ENCODE results near the gene KDM5B. TPM values are rescaled to one million over a fixed set of nuclear protein-coding genes. Genes with fewer than 3 reads are reported as not detected.
A peak's percentile ranks its signal among the peaks of the same experiment; 100 is the strongest.

KDM5B gene
- total RNA-seq, 4 donors from 2014 or later, result 50.5 to 104 (median 71.7) TPM

GRCh38 chr1:202812176-202813026 lies 4.2 kb upstream of the KDM5B start:
- no peak overlapping the region for H3K27ac ChIP-seq
- no peak for TF ChIP-seq EP300 (IDR thresholded peaks at IDR 0.05; ENCODE audit: low read depth)
- TF ChIP-seq, protein P1, sequence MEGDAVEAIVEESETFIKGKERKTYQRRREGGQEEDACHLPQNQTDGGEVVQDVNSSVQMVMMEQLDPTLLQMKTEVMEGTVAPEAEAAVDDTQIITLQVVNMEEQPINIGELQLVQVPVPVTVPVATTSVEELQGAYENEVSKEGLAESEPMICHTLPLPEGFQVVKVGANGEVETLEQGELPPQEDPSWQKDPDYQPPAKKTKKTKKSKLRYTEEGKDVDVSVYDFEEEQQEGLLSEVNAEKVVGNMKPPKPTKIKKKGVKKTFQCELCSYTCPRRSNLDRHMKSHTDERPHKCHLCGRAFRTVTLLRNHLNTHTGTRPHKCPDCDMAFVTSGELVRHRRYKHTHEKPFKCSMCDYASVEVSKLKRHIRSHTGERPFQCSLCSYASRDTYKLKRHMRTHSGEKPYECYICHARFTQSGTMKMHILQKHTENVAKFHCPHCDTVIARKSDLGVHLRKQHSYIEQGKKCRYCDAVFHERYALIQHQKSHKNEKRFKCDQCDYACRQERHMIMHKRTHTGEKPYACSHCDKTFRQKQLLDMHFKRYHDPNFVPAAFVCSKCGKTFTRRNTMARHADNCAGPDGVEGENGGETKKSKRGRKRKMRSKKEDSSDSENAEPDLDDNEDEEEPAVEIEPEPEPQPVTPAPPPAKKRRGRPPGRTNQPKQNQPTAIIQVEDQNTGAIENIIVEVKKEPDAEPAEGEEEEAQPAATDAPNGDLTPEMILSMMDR (IDR thresholded peaks at IDR 0.05), result no peak
- no peak for TF ChIP-seq POLR2AphosphoS5 (IDR thresholded peaks at IDR 0.05)
- TF ChIP-seq POLR2A (IDR thresholded peaks at IDR 0.05), result no peak
- 61% methylated on average over 9 of the region's 9 CpGs; no CpG with 5 or more reads in 1 of the 2 donors for WGBS, 2 donors (ENCODE audit: low coverage in 1 of 2)
- no peaks in the 10 kb centered on the region for H3K27me3 ChIP-seq
- in situ Hi-C loops (cut with MboI; ENCODE audit: low pct_ligation_motif_present in 1 of 4, low pct_unique_long_range_greater_than_20kb in 1 of 4, low sequenced_read_pairs in 3 of 4), result no loop called here
- no peak overlapping the region for H3K4me3 ChIP-seq
- peak; percentile 56 for DNase-seq
- H3K9me3 ChIP-seq, result no peaks in the 10 kb centered on the region
- H3K36me3 ChIP-seq, result no peaks in the 10 kb centered on the region
- peaks cover 0 to 35% (median 16%) of the 10 kb centered on the region in 4 donors for H3K4me1 ChIP-seq
- intact Hi-C loops (cut with DNase I; ENCODE audit: low total_unique reads), result no loop called here

DNA sequence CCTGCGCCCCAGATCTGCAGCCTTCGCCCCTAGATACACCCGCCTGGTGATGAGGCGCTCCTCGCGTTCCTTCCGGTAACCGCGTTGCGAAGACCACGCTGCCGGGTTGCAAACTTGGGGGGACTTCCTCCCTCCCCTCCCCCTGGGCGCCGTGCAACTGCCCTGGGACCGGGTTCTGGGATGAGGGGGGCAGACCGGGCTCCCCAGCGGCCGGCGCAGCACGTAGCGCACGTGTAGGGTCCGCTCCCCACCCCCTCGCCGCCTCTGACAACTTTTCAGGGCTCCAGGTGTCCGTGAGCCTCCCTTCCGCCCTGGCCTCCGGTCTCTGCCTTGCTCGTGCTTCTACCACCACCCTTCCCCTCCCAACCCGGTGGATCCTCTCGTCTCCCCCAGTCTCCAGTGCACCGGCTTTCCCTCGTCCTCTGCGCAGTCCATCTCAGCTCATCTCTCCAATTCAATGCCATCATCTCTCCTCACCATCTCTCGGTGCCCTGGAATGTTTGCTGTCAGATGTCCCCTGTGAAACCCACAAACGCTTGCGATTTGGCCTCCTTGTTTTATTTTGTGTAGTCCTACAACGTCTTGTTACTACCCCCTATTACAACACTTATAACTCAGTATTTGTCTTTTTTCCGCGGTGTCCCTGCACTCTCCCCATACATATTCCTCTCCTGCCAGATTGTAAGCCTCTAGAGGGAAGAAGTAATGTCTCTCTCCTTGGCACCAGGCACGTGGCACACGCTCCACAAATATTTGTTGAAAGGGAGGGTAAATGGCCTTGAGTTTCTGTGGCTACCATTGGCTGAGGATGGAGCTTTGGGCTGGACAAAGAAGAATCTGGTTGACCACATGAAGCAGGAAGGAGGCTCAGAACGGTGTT lies 3.3 kb upstream of the KDM5B start:
- in situ Hi-C loops (cut with MboI; ENCODE audit: low pct_ligation_motif_present in 1 of 4, low pct_unique_long_range_greater_than_20kb in 1 of 4, low sequenced_read_pairs in 3 of 4) (no loop called here), intact Hi-C loops (cut with DNase I; ENCODE audit: low total_unique reads) (no loop called here)
- Histone ChIP-seq H3K4me1 (peaks cover 0 to 36% (median 18%) of the 10 kb centered on the region in 4 donors), H3K4me3 (peak overlapping the region; percentile 52 to 93 (median 68)), H3K27me3 (no peaks in the 10 kb centered on the region), H3K9me3 (no peaks in the 10 kb centered on the region), H3K27ac (peak overlapping the region; percentile 80 to 91 (median 89)), H3K36me3 (no peaks in the 10 kb centered on the region)
- TF ChIP-seq POLR2AphosphoS5 (IDR thresholded peaks at IDR 0.05), result no peak
- TF ChIP-seq, protein P1 (IDR thresholded peaks at IDR 0.05), result no peak
- TF ChIP-seq POLR2A (IDR thresholded peaks at IDR 0.05), result no peak
- TF ChIP-seq EP300 (IDR thresholded peaks at IDR 0.05; ENCODE audit: low read depth), result no peak
- WGBS, 2 donors (ENCODE audit: low coverage in 1 of 2), result 17 to 27% methylated on average over 10 to 29 of the region's 43 CpGs
- DNase-seq, result peak; percentile 44

DNA sequence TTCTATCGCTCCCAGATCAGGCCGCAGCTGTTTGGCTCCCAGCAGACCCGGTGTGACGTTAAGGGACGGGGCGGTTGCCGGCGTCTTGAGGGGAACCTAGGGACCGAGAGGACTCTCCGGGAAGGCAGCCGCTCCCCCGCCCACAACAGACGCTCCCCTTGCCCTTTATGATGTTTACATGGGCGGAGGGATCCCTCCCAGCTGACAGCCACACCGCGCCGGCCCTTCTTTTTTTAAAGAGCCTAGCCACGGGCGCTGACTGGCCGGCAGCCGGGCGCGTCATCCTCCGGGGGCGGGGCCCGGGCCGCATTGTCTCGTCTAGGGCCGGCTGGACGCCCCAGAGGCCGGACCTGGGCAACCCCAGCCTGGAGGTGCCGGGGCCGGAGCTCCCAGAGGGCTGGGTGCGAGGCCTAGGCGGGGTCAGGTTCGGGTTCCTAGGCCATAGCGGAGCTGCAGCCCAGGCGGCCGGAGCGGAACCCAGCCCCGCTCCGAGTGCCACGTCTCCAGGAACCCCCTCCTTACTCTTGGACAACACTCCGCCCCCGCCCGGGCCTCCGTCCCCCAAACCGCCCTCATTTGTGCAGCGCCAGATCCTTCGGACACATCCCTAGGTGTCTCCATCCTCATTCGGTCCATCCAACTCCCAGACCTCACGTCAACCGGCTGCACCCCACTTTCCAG lies 2.5 kb upstream of the KDM5B start, which contains the start of gene PCAT6:
TSS of gene PCAT6 (plus strand) at position 340 of the 681 bp plus-strand sequence.
- no peaks in the 10 kb centered on the region for H3K36me3 ChIP-seq
- DNase-seq, result peak; percentile 97
- in situ Hi-C loops (cut with MboI; ENCODE audit: low pct_ligation_motif_present in 1 of 4, low pct_unique_long_range_greater_than_20kb in 1 of 4, low sequenced_read_pairs in 3 of 4) (no loop called here), intact Hi-C loops (cut with DNase I; ENCODE audit: low total_unique reads) (no loop called here)
- H3K27ac ChIP-seq, result peak within 1 kb of the TSS; percentile 80 to 91 (median 89)
- peak within 1 kb of the TSS; percentile 52 to 93 (median 68) for H3K4me3 ChIP-seq
- WGBS, 2 donors (ENCODE audit: low coverage in 1 of 2), result 1% methylated on average over 52 of the region's 53 CpGs; no CpG with 5 or more reads in 1 of the 2 donors
- TF ChIP-seq EP300 (IDR thresholded peaks at IDR 0.05; ENCODE audit: low read depth), result peak; percentile 42
- peak; percentile 79 to 94 (median 86) for TF ChIP-seq POLR2AphosphoS5 (IDR thresholded peaks at IDR 0.05)
- TF ChIP-seq POLR2A (IDR thresholded peaks at IDR 0.05), result peak; percentile 94
- TF ChIP-seq, protein P1 (IDR thresholded peaks at IDR 0.05), result no peak
- H3K9me3 ChIP-seq, result no peaks in the 10 kb centered on the region
- H3K4me1 ChIP-seq, result peaks cover 3 to 44% (median 25%) of the 10 kb centered on the region in 4 donors
- H3K27me3 ChIP-seq, result no peaks in the 10 kb centered on the region

All from transverse colon (tissue), 4 donors.